Neural progenitor cell (in vitro differentiated cells): Measurements from ENCODE around the gene MAOB.

Experiments used
- EZH2 ChIP-seq: fragments of 200-600 bp; sonication (generic); IDR thresholded peaks from 2 replicates; pipeline ENCODE4 v1.6.1; 2017; ENCODE audit warnings: antibody characterized with exemption, mild to moderate bottlenecking, moderate library complexity
- EZH2phosphoT487 ChIP-seq: fragments of 200-600 bp; sonication (generic); IDR thresholded peaks from 2 replicates; pipeline ENCODE4 v1.6.1; 2017; ENCODE audit warnings: antibody characterized with exemption
- TF ChIP-seq, protein P1 (sequence below): fragments of 200-600 bp; sonication (generic); IDR thresholded peaks from 2 replicates; pipeline ENCODE4 v1.5.1; 2017; ENCODE audit warnings: antibody characterized with exemption, mild to moderate bottlenecking

- TF ChIP-seq, protein P1, sequence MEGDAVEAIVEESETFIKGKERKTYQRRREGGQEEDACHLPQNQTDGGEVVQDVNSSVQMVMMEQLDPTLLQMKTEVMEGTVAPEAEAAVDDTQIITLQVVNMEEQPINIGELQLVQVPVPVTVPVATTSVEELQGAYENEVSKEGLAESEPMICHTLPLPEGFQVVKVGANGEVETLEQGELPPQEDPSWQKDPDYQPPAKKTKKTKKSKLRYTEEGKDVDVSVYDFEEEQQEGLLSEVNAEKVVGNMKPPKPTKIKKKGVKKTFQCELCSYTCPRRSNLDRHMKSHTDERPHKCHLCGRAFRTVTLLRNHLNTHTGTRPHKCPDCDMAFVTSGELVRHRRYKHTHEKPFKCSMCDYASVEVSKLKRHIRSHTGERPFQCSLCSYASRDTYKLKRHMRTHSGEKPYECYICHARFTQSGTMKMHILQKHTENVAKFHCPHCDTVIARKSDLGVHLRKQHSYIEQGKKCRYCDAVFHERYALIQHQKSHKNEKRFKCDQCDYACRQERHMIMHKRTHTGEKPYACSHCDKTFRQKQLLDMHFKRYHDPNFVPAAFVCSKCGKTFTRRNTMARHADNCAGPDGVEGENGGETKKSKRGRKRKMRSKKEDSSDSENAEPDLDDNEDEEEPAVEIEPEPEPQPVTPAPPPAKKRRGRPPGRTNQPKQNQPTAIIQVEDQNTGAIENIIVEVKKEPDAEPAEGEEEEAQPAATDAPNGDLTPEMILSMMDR, result no peak
- no peak for TF ChIP-seq EZH2phosphoT487
- no peak for TF ChIP-seq EZH2
Observed at GRCh38 chrX:43733699-43734098, 148.6 kb downstream of the MAOB start.
